ENCODE measurements around the gene YPEL2.

- TF ChIP-seq CTCF (IDR thresholded peaks at IDR 0.05): no peak
- no peak for TF ChIP-seq POLR2A (IDR thresholded peaks at IDR 0.05)
Measured at GRCh38 chr17:59346876-59347407, 15.5 kb downstream of the YPEL2 start.

All from Peyer's patch (tissue), 4 donors.